Measurements from ENCODE around the gene NFATC2. TPM values are rescaled to one million over a fixed set of nuclear protein-coding genes. Genes with fewer than 3 reads are reported as not detected.

Gene NFATC2
- total RNA-seq, 2 experiments from 2014 or later, result 58.9 to 62.3 TPM

- POLR2A ChIA-PET, result interaction anchor here (0.6 to 4.5 kb wide), 10 partner anchors 12 to 99 kb away, joined by 3 to 31 read pairs (median 6); partner anchors contain the start of gene NFATC2
- Mint-ChIP-seq H3K9me3 (no peaks in the 10 kb centered on the region), H3K36me3 (peaks cover 32% of the 10 kb centered on the region), H3K4me3 (peak overlapping the region; percentile 23), H3K27me3 (no peaks in the 10 kb centered on the region), H3K4me1 (peaks cover 82% of the 10 kb centered on the region), H3K27ac (peak overlapping the region; percentile 77)
- no peak for DNase-seq
- ATAC-seq (ENCODE audit: low read depth), result peak; percentile 94
Observed at GRCh38 chr20:51500311-51500710, 42.2 kb downstream of the NFATC2 start.

- Mint-ChIP-seq H3K9me3 (no peaks in the 10 kb centered on the region), H3K36me3 (peaks cover 33% of the 10 kb centered on the region), H3K4me3 (peak overlapping the region; percentile 80), H3K27ac (peak overlapping the region; percentile 92), H3K4me1 (peaks cover 88% of the 10 kb centered on the region), H3K27me3 (no peaks in the 10 kb centered on the region)
- ATAC-seq (ENCODE audit: low read depth), result no peak
- POLR2A ChIA-PET, result interaction anchor here (2.3 to 4.5 kb wide), 2 partner anchors 18 to 43 kb away, joined by 13 to 31 read pairs; partner anchors contain the start of gene NFATC2
- DNase-seq, result no peak
Observed at GRCh38 chr20:51498765-51499540, 43.6 kb downstream of the NFATC2 start.

- POLR2A ChIA-PET, result interaction anchor here (1.1 to 4.5 kb wide), 2 partner anchors 27 to 44 kb away, joined by 3 to 31 read pairs; partner anchors contain the start of gene NFATC2
- Mint-ChIP-seq H3K9me3 (no peaks in the 10 kb centered on the region), H3K27ac (peak overlapping the region; percentile 92)
Observed at GRCh38 chr20:51497542-51498467, 44.7 kb downstream of the NFATC2 start.

GRCh38 chr20:51496964-51497363 lies 45.6 kb downstream of the NFATC2 start:
- DNase-seq (no peak), ATAC-seq (ENCODE audit: low read depth) (no peak)
- Mint-ChIP-seq H3K36me3 (peaks cover 38% of the 10 kb centered on the region), H3K27ac (peak overlapping the region; percentile 92), H3K9me3 (no peaks in the 10 kb centered on the region), H3K27me3 (no peaks in the 10 kb centered on the region), H3K4me3 (peak overlapping the region; percentile 80), H3K4me1 (peaks cover 80% of the 10 kb centered on the region)
- POLR2A ChIA-PET, result interaction anchor here (1.1 to 4.3 kb wide), 2 partner anchors 26 to 45 kb away, joined by 3 to 24 read pairs; partner anchors contain the start of gene NFATC2

More at GRCh38 chr20:51497542-51498467, 44.7 kb downstream of the NFATC2 start:
- ATAC-seq (ENCODE audit: low read depth), result peak; percentile 20
- H3K4me3 Mint-ChIP-seq, result peak overlapping the region; percentile 80
- no peaks in the 10 kb centered on the region for H3K27me3 Mint-ChIP-seq
- H3K4me1 Mint-ChIP-seq, result peaks cover 83% of the 10 kb centered on the region
- H3K36me3 Mint-ChIP-seq, result peaks cover 37% of the 10 kb centered on the region
- DNase-seq, result peak; percentile 55

- Mint-ChIP-seq H3K4me3 (peak overlapping the region; percentile 80), H3K27me3 (no peaks in the 10 kb centered on the region), H3K4me1 (peaks cover 82% of the 10 kb centered on the region), H3K9me3 (no peaks in the 10 kb centered on the region), H3K36me3 (peaks cover 46% of the 10 kb centered on the region), H3K27ac (peak overlapping the region; percentile 92)
- POLR2A ChIA-PET, result interaction anchor here (4.3 kb wide), 1 partner anchor 46 kb away, joined by 24 read pairs; the partner anchor contains the start of gene NFATC2
- no peak for ATAC-seq (ENCODE audit: low read depth)
- no peak for DNase-seq
Observed at GRCh38 chr20:51495921-51496545, 46.5 kb downstream of the NFATC2 start.

- no peak for DNase-seq
- H3K27me3 Mint-ChIP-seq, result no peaks in the 10 kb centered on the region
- peaks cover 82% of the 10 kb centered on the region for H3K4me1 Mint-ChIP-seq
- no peak for ATAC-seq (ENCODE audit: low read depth)
- POLR2A ChIA-PET, result interaction anchor here (0.7 to 4.3 kb wide), 3 partner anchors 14 to 46 kb away, joined by 3 to 24 read pairs (median 6); partner anchors contain the start of gene NFATC2
- H3K27ac Mint-ChIP-seq, result peak overlapping the region; percentile 92
- no peak overlapping the region for H3K4me3 Mint-ChIP-seq
- no peaks in the 10 kb centered on the region for H3K9me3 Mint-ChIP-seq
- peaks cover 51% of the 10 kb centered on the region for H3K36me3 Mint-ChIP-seq
Observed at GRCh38 chr20:51495291-51495690, 47.2 kb downstream of the NFATC2 start.

- Mint-ChIP-seq H3K4me3 (peak overlapping the region; percentile 77), H3K9me3 (no peaks in the 10 kb centered on the region), H3K4me1 (peaks cover 82% of the 10 kb centered on the region), H3K27ac (peak overlapping the region; percentile 92), H3K36me3 (peaks cover 60% of the 10 kb centered on the region), H3K27me3 (no peaks in the 10 kb centered on the region)
- POLR2A ChIA-PET, result interaction anchor here (0.7 to 4.3 kb wide), 4 partner anchors 13 to 94 kb away, joined by 3 to 24 read pairs (median 4); partner anchors contain the start of gene NFATC2
- ATAC-seq (ENCODE audit: low read depth) (peak; percentile 29), DNase-seq (no peak)
Observed at GRCh38 chr20:51494241-51495110, 48.0 kb downstream of the NFATC2 start.

- peaks cover 56% of the 10 kb centered on the region for H3K36me3 Mint-ChIP-seq
- H3K4me1 Mint-ChIP-seq, result peaks cover 78% of the 10 kb centered on the region
- ATAC-seq (ENCODE audit: low read depth) (no peak), DNase-seq (no peak)
- POLR2A ChIA-PET, result interaction anchor here (0.6 to 4.3 kb wide), 4 partner anchors 11 to 48 kb away, joined by 3 to 24 read pairs (median 6); partner anchors contain the start of gene NFATC2
- H3K27me3 Mint-ChIP-seq, result no peaks in the 10 kb centered on the region
- H3K27ac Mint-ChIP-seq, result peak overlapping the region; percentile 92
- no peaks in the 10 kb centered on the region for H3K9me3 Mint-ChIP-seq
- no peak overlapping the region for H3K4me3 Mint-ChIP-seq
Observed at GRCh38 chr20:51493346-51493791, 49.1 kb downstream of the NFATC2 start.

GRCh38 chr20:51492167-51493092 lies 50.1 kb downstream of the NFATC2 start:
- Mint-ChIP-seq H3K9me3 (no peaks in the 10 kb centered on the region), H3K36me3 (peaks cover 56% of the 10 kb centered on the region), H3K27me3 (no peaks in the 10 kb centered on the region), H3K4me1 (peaks cover 70% of the 10 kb centered on the region), H3K4me3 (no peak overlapping the region), H3K27ac (peak overlapping the region; percentile 3)
- POLR2A ChIA-PET, result interaction anchor here (1.2 kb wide), 1 partner anchor 21 kb away, joined by 5 read pairs; no protein-coding TSS in a partner anchor
- ATAC-seq (ENCODE audit: low read depth) (no peak), DNase-seq (no peak)

GRCh38 chr20:51491393-51491792 lies 51.1 kb downstream of the NFATC2 start:
- Mint-ChIP-seq H3K36me3 (peaks cover 57% of the 10 kb centered on the region), H3K4me3 (no peak overlapping the region), H3K27ac (peak overlapping the region; percentile 45), H3K9me3 (no peaks in the 10 kb centered on the region), H3K27me3 (no peaks in the 10 kb centered on the region), H3K4me1 (peaks cover 62% of the 10 kb centered on the region)
- POLR2A ChIA-PET, result no interaction called here
- DNase-seq (no peak), ATAC-seq (ENCODE audit: low read depth) (no peak)

GRCh38 chr20:51490635-51491034 lies 51.9 kb downstream of the NFATC2 start:
- ATAC-seq (ENCODE audit: low read depth), result no peak
- Mint-ChIP-seq H3K27me3 (no peaks in the 10 kb centered on the region), H3K27ac (no peak overlapping the region), H3K4me3 (no peak overlapping the region), H3K9me3 (no peaks in the 10 kb centered on the region), H3K4me1 (peaks cover 62% of the 10 kb centered on the region), H3K36me3 (peaks cover 64% of the 10 kb centered on the region)
- no peak for DNase-seq
- POLR2A ChIA-PET, result interaction anchor here (1.4 kb wide), 1 partner anchor 9 kb away, joined by 3 read pairs; no protein-coding TSS in a partner anchor

All from activated naive CD8-positive, alpha-beta T cell treated with anti-CD3 and anti-CD28 coated beads, Interleukin-2, amount 10 ng/mL, durations not matched to agents 7 days and 5 days (primary cell).